ENCODE results near the gene KCNIP3.

The KCNIP3 gene

GRCh38 chr2:95297639-95298395, 670 bp downstream of the KCNIP3 start:
- no peak for DNase-seq

GRCh38 chr2:95298486-95299111, 1.5 kb downstream of the KCNIP3 start:
- DNase-seq = no peak

- no peak for DNase-seq
These were observed 2.8 kb downstream of the KCNIP3 start for GRCh38 chr2:95299961-95300360.

GRCh38 chr2:95300450-95300849, 3.3 kb downstream of the KCNIP3 start:
- no peak for DNase-seq

GRCh38 chr2:95301186-95301585, 4.0 kb downstream of the KCNIP3 start:
- DNase-seq = no peak

GRCh38 chr2:95301876-95302641, 4.9 kb downstream of the KCNIP3 start:
- DNase-seq = no peak

- DNase-seq = no peak
These were observed 6.2 kb downstream of the KCNIP3 start for GRCh38 chr2:95303191-95303919.

- DNase-seq = no peak
These were observed 8.4 kb downstream of the KCNIP3 start for GRCh38 chr2:95305380-95306061.

- DNase-seq = no peak
These were observed 9.3 kb downstream of the KCNIP3 start for GRCh38 chr2:95306336-95306895.

- no peak for DNase-seq
These were observed 9.9 kb downstream of the KCNIP3 start for GRCh38 chr2:95307036-95307435.

- DNase-seq = no peak
These were observed 10.7 kb downstream of the KCNIP3 start for GRCh38 chr2:95307878-95308277.

GRCh38 chr2:95308426-95308990, 11.4 kb downstream of the KCNIP3 start:
- DNase-seq = no peak

GRCh38 chr2:95309599-95309998, 12.5 kb downstream of the KCNIP3 start:
- DNase-seq = no peak

GRCh38 chr2:95310216-95310615, 13.1 kb downstream of the KCNIP3 start:
- DNase-seq = no peak

GRCh38 chr2:95310651-95311050, 13.5 kb downstream of the KCNIP3 start:
- DNase-seq = no peak

GRCh38 chr2:95311815-95312542, 14.8 kb downstream of the KCNIP3 start:
- DNase-seq = no peak

GRCh38 chr2:95312543-95313201, 15.5 kb downstream of the KCNIP3 start:
- no peak for DNase-seq

GRCh38 chr2:95313296-95314131, 16.4 kb downstream of the KCNIP3 start:
- no peak for DNase-seq

GRCh38 chr2:95314598-95314963, 17.4 kb downstream of the KCNIP3 start:
- no peak for DNase-seq
